Cortex of kidney (tissue), 1 donor: ENCODE results near the gene YTHDF1.
"Not testable (repeated sequence)": the region's sequence is repeated elsewhere in the genome, so short reads cannot be mapped to it uniquely, and the experiment has no call there.

ENCODE experiments used
- DNase-seq: peaks from one replicate; lab custom pipeline; 2025; lab: John Stamatoyannopoulos, UW

Gene YTHDF1

GRCh38 chr20:63216041-63216848, at the start of gene YTHDF1:
Gene YTHDF1, minus strand, starts transcription at chr20:63216131. Its CDS starts 239 bp downstream, at chr20:63215892.
- DNase-seq, result peak; percentile 55

DNA sequence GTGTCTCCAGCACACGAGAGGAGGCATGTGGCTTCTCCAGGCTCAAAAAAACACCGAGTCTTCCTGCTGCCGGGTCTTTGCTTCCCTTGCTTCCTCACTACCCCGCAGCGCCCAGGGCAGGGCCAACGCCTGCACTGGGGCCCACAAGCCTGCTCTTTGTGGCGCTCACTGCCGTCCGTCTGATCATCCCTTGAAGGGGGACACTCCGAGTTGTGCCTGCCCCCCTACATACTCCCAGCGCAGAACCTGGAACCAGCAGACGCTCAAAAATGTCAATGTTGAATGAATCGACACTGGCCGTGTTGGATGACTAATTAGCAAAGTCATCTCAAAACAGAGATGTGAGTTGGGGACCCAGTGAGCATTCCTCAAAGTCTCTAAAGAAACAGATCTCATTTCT, 48.6 kb upstream of the YTHDF1 start:
- DNase-seq, result no peak

GRCh38 chr20:63264000-63264399, 48.1 kb upstream of the YTHDF1 start:
- no peak for DNase-seq

DNA sequence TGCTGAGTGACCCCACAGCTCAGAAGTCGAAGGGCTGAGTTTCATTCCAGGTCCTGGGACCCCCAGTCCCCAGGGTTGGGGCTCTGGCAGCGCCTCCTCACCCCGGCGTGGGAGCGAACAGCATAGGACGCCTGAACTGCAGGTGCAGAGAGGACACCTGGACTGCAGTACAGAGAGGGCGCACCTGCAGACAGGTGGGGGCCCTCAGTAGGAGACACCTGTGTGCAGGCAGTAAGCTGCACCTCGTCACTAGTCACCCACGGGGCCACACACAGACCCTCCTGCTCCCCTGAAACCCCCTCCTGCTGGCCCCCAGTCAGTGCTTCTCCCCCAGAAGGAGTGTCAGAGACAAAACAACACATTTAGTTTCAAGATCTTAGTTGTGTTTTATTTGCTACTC, 46.9 kb upstream of the YTHDF1 start:
- no peak for DNase-seq

- no peak for DNase-seq
Measured at GRCh38 chr20:63261795-63262528, 46.0 kb upstream of the YTHDF1 start.

DNA sequence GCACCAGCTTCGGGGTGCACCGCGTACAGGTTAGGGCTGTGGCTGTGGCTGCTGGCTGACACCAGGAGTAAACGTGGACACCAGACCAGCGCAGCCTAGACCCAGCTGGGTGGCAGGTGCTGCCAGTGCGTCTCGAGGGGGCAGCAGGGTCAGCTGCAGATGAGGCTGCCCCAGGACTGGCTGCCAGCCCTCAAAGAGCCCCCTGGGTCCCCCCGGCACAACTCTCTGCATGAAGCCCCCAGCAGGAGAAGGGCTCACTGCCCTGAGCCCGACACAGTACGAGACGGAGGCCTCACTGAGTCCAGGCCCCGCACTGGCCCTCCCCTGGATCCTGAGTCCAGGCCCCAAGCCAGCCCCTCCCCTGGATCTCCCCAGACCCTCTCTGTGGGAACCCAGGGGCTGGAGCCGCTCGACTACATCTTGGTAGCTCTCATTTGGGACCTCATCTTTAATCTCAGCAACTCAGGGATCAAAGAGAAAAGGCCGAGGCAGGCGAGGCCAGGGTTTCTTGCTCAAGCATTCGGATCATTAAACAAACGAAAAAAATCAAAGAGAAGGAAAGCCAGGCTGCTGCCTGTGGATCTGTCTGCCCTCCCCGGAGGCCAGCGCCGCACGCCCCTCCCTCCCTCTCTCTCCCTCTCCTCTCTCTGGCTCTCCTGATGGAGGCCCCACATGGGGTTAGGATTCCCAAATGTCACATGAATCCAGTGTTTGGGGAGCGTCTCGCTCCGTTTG, 45.3 kb upstream of the YTHDF1 start:
- DNase-seq, result no peak

DNA sequence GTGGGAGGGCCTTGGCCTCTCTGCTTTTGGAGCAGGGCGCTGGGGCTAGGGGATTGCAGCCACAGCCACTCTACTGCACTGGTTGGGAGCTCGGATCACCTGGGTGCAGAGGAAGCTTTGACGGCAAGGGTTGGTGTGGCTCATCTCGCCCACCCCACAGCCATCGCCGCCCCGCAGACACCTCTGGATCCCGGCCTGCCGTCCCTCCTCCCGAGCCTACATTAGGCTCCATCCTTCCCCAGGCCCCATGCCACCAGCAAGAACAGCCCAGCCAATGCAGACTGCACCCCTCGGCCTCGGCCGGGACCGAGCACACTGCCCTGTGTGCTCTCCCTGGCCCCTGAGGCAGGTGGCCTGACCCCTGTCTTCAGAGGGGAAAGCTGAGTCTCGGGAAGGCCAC, 44.6 kb upstream of the YTHDF1 start:
- no peak for DNase-seq

DNA sequence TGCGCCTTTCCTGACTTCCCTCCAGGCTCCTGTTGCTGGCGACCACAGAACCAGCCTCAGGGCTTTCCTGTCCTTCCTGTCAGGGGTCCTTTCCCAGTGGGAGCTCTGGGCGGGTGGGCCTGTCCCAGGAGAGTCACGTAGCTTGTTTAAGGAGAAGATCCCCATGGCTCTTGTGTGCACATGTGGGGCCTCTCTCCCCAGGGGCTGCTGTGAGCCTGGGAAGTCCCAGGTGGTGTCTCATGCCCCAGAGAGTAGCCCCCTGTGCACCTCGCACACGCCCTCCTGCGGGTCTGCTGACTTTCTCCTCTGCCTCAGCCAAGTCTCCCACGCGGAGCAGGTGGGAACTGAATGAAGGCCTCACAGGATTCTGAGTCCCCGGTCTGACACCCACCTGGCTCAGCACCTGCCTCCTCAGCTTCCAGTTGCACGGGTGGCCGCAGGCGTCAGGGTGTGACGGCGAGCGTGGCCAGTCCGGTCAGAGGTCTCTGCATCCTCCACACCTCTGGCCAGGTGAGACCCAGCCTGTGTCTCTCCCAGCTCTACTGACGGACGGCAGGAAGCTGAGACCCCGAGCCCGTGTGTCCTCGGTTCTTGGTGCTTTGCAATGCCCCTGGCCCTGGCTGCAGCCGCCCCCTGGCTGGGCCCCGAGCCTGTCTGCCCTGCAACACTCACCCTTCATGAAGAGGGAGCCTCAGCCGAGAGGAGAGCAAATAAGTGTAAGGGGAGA, 44.0 kb upstream of the YTHDF1 start:
- DNase-seq, result no peak

DNA sequence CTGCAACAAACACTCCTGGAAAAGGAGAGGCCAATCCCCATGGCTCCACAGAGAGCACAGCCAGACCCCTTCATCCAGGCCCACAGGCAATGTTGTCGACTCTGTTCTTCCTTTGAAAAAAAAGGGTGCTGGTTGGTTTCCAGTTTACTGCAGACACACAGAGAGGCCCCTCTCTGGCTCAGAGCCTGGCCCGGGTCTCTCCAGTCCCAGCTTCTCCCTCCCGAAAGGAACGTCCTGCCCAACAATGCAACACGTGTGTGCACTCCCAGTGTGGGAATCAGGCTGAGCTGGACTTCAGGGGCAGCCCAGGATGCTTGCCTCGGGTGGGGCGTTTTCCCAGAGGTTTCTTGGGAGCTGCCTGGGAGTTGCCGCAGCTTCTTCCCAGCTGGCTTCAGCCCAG, 42.9 kb upstream of the YTHDF1 start:
- no peak for DNase-seq

- DNase-seq, result no peak
Measured at GRCh38 chr20:63257629-63258028, 41.7 kb upstream of the YTHDF1 start.

DNA sequence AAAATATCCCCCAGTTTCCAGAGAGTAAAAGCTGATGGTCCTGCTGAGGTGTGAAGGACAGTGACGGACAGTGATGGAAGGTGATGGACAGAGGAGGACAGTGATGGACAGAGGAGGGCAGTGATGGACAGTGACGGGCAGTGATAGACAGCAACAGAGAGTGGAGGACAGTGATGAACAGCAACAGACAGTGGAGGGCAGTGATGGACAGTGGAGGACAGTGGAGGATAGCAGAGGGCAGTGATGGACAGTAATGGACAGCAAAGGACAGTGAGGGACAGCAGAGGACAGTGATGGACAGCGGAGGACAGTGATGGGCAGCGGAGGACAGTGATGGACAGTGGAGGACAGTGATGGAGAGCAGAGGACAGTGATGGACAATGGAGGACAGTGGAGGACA, 41.0 kb upstream of the YTHDF1 start:
- no peak for DNase-seq

- DNase-seq, result no peak
Measured at GRCh38 chr20:63255931-63256704, 40.2 kb upstream of the YTHDF1 start.

DNA sequence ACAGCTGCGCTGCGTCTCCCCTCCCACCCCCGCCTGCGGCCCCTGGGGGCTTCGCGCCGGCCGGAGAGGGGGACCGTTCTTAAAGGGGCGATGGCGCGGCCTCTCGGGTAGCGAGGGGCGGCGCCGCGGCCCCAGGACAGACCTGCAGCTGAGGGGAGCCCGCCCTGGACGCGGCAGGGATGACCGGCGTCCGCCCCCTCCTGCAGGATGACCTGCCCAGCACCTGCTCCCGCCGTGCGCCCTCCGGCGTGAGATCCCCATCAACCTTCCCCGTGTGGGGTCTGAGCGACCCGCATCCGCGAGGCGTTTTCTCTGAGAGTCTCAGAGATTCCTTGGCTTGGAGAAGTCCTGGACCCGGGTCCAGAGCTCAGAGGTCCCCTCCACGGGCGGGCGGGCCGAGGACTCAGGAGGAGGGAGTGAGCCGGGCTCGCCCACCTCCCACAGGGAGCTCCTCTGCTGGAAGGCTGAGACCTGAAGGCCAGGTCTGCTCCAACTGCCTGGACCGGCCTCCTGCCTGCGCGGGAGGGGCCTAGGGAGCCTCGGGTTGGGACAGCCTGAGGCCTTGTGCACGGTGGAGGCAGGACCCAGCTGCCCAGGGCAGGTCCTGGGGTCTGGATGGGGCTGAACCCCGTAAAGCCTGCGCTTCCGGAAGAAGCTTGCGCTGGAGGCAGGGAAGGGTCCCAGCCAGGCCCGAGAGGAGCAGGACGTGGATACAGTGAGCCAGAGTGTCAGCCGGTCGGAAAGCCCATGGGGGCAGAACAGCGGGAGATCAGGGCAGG, 38.9 kb upstream of the YTHDF1 start:
- no peak for DNase-seq

DNA sequence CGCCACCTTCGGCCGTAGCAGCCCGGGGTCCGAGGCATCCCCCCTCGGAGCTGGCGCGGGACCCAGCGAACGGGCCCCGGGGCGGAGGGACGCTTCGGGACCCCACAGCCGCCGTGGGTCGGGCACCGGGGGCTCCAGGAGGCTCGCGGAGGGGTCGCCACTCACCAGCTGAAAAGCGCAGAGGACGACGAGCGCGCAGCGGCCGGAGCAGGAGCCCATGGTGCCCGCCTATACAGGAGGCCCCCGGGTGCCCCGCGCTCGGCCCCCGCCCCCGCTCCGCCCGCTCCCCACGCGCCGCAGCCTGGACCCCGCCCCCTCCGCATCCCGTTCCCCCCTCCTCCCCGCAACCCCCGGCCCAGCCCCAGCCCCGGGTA, 38.3 kb upstream of the YTHDF1 start, which contains the start of gene NKAIN4:
Gene NKAIN4, minus strand, starts transcription at position 232 of the 374 bp plus-strand sequence. Its CDS starts 13 bp downstream, at position 219.
- DNase-seq, result no peak

DNA sequence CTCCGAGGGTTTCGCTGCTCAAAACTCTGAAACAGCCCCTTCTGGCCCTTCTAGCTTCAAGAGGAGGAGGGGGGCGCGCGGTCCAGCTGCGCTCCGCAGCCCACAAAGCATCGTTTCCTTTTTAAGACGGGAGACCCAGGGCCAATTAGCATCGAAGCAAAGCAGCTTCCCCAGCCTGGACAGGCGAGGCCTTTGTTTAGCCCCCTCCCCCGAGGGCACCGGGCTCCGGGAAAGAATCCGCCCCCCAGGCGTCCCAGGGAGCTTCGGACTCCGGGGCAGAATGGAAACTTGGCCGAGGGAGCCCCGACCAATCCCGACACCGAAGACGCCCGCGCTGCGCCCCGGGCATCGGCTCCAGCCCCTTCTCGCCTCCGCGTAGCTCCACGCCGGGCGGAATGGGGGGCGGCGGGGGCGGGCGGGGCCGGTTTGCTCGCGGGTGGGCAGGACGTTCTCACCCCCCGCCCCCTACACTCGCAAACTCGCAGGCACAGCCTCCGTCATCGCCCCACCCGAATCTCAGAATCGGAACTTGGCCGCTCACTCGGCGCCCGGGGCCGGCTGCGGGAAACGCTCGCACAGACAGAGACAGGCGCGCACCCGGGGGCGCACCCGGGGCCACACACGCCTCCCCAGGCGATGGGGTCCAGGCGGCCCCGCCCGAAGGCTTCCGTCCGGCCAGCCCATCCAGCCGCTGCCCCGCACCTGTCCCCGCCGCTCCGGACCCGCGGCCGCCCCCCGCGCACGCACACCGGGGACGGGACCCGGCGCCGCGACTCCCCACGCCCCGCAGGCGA, 37.7 kb upstream of the YTHDF1 start:
- DNase-seq, result no peak

- DNase-seq, result no peak
Measured at GRCh38 chr20:63253065-63253437, 37.1 kb upstream of the YTHDF1 start.

DNA sequence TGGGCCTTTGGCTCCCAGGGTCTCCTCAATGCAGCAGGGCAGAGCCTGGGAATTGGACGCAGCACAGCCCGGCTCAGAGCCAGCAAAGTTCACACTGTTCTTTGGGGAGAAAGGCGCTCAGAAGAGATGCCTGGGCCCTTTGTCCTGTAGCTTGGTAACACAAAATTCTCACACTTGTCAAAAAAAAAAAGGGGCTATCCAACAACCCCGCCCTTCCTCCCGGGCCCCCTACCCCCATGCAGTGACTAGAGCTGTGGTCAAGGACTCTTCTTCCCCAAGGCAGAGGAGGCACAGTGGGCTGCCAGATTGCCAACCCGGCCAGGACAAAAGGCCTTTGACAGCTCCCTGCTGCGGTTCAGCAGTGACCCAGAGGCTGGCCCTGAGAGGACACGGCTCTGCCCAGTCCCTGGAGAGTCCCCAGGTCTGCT, 36.4 kb upstream of the YTHDF1 start:
- DNase-seq, result no peak

- DNase-seq, result not testable (repeated sequence)
Measured at GRCh38 chr20:63251350-63251749, 35.4 kb upstream of the YTHDF1 start.

DNA sequence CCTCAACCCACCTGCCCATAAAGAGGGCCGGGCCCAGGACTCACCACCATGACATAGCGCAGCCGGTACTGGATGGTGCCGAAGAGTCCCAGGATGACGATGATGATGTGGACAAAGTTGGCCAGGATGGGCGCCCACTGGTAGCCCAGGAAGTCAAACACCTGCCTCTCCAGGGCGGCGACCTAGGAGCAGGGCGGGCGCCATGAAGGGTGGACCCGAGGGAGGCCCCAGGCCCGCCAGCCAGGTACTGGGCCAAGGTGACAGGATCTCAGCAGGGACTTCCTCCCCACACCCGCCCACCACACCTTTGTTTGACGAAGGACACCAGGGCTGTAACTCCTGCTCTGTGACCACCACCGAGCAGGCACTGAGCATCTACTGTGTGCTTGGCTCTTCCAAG, 34.0 kb upstream of the YTHDF1 start:
- DNase-seq, result no peak
